Kidney glomerular epithelial cell (primary cell): ENCODE results near the gene YKT6.

Experiments used
- DNase-seq: peaks from one replicate; lab custom pipeline; 2025; lab: John Stamatoyannopoulos, UW

The YKT6 gene

DNA sequence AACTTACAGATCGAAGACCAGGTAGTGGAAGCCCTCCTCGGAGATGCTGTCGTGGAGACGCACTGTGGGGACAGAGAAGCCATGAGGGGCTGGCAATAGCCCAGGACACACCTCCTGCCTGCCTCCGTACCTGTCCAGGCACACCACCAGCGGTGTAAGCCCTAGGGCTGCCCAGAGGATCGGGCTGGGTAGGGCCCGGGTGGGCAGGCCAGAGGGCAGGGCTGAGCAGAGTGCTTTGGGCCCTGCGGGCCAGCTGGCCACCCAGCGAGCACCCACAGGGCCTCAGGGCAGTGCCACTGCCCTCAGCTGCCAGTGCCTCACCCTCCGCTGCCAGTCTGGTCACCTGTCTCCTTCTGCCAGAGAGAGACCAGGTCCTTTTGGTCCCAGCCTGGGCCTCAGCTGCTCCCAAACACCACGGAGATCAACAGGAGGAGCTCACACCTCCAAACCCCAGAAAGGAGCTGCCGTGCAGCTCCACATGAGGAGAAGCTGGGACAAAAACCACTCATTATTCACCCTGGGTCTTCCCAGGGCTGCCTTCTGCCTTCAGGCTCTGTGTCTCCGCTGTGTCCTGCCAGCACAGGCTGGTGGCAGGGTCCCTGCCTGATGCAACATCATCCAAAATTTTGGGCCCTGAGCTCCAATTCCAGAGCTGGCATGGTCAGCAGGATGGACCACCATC lies 58.2 kb downstream of the YKT6 start:
- DNase-seq: no peak

GRCh38 chr7:44259547-44260457 lies 59.0 kb downstream of the YKT6 start:
- peak; percentile 5 for DNase-seq

DNA sequence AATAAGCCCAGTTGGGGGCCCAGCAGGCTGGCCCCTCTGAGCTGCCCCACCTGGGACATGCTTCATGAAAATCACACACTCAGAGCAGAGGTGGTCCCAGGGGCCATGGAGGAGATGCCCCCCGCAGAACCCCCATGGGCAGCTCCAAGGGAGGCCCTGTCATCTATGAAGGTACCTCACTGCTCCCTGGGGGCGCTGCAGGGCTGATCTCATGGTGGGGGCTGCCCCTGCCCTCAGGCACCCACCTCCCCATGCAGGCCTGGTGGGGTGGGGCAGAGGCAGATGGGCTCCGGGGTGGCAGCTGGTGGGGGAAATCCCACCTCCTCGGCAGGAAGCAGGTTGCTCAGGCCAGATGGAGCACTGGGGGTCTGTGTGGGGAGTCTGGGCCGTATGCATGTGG lies 60.5 kb downstream of the YKT6 start:
- DNase-seq: no peak

DNA sequence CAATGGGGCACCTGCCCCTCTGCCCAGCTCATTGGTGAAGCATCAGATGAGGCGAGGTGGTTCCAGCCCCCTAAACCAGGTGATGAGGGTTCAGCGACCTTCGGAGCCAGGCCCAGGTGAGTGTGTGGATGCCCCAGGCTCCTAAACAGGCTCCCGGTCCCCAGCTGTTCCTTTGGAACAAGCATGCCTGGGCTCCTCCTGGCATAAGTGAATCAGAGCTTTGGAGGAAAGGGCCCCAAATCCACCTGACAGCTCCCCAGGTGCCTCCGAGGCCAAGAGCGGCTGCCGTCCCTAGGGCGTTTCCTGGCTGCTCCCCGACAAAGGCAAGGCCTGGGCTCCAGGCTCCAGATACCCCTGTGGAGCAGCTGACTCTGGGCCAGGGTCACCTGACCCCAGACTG lies 61.3 kb downstream of the YKT6 start:
- no peak for DNase-seq

DNA sequence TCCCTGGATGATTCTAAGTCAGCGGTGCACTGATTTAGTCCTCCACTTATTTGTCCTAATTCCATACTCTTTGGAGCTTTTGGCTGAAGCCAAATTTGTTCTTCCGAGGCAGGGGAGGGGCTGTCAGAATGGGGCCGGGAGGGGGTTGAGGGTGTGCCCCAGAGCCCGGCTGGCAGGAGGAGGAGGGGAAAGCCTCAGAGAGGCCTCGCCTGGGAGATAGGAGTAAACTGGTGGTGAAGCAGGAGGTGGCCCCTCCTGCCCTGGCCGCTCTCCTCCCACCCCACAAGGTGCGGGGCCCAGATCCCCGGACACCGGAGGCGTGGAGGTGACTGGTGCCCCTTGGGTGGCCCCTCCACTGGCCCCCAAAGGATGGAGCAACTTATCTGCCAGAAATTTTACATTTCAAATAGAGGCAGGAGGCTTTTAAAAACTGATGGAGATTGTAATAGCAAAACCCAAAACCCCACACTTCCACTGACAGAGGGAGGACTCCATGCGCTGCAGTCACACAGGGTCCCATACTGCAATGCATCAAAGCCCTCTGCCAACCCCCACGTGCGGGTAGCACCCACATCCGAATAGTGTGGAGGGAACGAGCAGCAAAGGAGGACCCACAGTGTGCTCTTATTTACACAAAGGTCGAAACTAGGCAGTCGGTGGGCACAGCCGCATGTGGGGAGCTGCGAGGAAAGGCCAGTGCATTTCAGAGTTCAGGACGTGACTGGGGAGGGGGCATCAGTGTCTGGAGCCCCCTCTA lies 62.7 kb downstream of the YKT6 start:
- no peak for DNase-seq
